Activated CD4-positive, CD25-positive, alpha-beta regulatory T cell treated with anti-CD3 and anti-CD28 coated beads, Interleukin-2, amount 50 U/mL, for 72 hours (primary cell): ENCODE results near the gene POTEF.
"Not testable (repeated sequence)": the region's sequence is repeated elsewhere in the genome, so short reads cannot be mapped to it uniquely, and the experiment has no call there.

Source experiments
- DNase-seq: peaks from one replicate; pipeline ENCODE4 v3.0.0; 2021

The POTEF gene

DNA sequence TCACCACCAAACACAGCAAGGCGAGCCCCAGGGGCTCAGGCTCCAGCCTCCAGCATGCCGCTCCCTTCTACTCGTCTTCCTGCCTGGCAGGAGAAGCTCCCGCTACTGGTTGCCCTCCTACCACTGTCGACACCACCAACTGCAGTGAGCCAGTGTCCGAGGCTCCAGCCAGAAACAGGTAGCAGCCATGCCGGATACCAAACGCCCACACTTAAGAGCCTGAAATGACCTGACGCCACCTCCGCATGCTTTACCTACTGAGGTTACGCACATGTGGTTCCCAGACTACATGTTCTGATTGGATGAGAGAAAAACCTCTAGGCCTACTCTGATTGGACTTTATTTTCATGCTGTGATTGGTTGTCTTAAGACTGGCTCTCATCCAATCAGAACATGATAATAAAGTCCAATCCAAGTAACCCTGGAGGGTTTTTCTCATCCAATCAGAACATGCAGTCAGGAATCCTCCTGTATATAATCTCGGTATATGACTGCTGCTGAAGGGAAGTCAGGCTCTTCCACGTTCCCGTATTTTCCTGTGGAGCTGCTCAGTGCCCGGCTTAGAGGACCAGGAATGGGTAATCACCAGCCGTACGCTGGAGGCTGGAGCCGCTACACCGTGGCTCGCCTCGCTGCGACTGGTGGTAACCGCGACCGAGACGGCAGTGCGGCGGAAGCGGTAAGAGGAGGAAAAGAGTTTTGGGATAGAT lies at the start of gene POTEF:
POTEF (minus strand) TSS at position 103 of the 710 bp plus-strand sequence. CDS start 8,707 bp downstream, outside the sequence.
- not testable (repeated sequence) for DNase-seq

- not testable (repeated sequence) for DNase-seq
Measured at GRCh38 chr2:130174866-130175265, 45.8 kb upstream of the POTEF start.

- DNase-seq, result no peak
Measured at GRCh38 chr2:130169896-130170295, 40.9 kb upstream of the POTEF start.

DNA sequence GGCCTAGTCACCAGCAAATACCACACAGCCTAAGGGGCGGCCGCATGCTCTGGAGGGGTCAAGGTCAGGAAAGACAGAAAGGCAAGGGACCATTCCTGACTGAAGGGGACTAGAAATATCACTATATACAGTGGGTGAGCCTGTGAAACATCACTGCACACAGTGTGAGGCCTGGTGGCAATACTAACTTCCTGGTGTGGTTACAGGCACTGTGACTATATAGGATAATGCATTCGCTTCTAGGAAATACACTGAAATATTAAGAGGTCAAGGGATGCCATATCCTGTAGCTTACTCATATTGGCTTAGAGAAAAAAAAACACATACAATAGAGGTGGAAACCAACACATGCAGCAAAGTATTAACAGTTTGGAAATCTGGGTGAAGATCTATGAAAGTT lies 40.1 kb upstream of the POTEF start:
- not testable (repeated sequence) for DNase-seq

GRCh38 chr2:130166611-130167010 lies 37.6 kb upstream of the POTEF start:
- not testable (repeated sequence) for DNase-seq

DNA sequence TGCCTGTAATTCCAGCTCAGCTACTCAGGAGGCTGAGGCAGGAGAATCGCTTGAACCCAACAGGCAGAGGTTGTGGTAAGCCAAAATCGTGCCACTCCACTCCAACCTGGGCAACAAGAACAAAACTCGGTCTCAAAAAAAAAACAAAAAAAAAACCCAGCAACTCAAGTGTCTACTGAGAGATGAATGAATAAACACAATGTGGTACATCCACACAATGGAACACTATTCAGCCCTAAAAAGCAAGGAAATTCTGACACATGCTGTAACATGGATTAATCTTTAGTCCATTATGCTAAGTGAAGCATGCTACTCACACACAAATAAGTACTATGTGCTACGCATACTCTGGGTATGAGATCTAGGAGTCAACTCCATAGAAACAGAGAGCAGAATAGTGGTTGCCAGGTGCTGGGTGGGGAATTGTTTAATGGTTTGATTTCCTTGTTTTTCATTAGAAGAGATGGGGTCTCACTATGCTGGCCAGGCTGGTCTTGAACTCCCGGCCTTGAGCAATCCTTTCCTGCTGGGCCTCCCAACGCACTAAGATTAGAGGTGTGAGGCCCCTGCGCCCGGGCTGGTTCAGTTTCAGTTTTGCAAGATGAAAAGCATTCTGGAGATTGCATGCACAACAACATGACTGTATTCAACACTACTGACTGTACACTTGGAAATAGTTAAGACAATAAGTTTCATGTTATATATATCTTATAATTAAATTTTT lies 36.4 kb upstream of the POTEF start:
- no peak for DNase-seq

DNA sequence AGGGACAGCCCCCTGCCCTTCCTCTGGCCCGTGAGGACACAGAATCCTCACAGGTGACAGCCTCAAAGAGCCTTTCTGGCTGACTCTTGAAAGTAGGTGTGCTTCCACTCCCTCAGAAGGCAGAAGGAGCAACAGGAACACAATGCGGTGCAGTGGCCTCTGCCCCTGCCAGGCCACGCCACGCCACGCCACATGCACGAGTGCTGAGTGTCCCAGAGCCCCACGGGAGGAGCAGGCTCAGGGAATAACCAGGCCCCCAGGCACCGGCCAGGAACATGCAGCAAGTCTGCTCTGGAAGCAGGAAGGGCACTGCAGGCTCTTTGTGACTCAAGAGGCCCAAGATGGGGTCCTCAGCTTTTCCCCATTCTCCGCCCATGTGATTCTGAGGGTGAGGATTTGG lies 33.9 kb upstream of the POTEF start:
- DNase-seq, result no peak

- not testable (repeated sequence) for DNase-seq
Measured at GRCh38 chr2:130162486-130162885, 33.5 kb upstream of the POTEF start.

DNA sequence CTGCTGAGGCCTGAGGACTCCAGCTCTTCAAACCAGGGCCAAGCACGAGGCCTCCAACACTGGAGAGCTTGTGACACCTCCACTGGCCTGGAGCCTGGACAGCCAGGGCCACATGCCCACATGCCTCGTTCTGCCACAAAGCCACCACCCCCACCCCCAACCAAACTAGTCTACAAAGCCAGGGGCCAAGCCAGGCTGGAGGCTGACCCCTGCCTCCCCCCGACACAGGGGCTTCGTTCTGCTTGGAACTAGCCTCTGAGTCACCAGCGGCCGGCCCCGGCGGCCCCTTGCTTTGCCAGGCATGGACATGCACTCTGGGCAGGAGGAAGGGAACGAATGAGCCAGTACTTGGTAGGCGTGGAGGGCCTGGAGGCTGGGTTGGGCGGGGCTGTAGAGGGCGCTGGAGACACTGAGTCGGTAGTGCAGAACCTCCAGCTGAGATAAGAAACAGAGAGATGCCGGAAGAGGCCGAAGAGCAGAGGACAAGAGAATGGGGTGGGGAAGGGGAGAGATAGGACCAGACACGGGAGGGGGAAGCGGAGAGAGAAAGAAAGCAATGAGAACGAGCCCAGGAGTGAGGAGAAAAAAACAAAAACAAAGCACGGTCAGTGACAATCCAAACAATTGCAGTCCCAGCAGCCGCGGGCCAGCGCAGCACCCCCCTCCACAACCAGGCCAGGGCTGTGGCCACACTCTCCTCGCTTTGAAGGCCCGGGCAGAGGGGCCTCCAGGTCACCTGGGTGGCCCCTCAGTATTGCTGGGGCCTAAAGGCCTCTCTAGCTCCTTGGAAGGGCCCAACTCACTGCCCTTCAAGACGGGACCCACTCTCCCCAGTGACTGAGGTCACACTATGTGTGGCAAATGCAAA lies 32.0 kb upstream of the POTEF start:
- not testable (repeated sequence) for DNase-seq

GRCh38 chr2:130160131-130160530 lies 31.1 kb upstream of the POTEF start:
- no peak for DNase-seq

- not testable (repeated sequence) for DNase-seq
Measured at GRCh38 chr2:130159376-130159775, 30.4 kb upstream of the POTEF start.

DNA sequence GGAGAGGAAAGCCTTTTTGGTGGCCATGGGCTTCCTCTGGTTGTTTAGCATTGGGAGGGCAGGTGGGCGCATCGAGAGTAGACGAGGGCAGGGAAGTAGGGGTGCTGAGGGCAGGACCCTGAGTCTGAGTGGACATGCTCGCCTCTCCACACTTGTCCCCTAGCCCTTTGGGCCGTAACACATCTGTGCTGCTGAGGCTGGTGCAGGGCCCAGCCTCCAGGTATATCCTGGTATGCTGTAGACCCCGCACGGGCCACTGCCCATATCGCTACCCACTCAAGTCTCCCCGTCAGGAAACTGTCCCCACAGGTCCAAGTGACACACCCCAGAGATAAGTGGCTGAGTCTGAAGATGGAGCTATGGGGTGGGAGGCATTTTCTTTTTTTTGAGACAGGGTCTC lies 29.6 kb upstream of the POTEF start:
- no peak for DNase-seq

- not testable (repeated sequence) for DNase-seq
Measured at GRCh38 chr2:130157825-130158514, 28.9 kb upstream of the POTEF start.

DNA sequence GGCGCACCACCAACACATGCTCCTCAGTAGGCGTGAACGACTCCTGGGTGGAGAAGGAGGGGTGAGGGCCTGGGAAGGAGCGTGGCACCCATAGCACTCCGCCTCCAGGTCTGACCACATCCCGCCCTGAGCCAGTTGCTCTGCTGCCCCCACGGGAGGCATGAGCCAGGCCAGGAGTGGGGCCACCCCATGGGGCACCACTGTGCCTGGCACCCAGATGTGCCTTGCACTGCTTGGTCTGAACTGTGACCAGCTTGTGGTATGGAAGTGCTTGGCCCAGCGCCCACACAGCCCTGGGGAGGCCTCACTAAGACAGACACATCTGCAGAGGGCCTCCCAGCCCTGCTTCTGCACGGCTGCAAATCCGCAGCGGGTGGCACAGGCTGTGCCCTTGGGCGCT lies 28.3 kb upstream of the POTEF start:
- DNase-seq, result not testable (repeated sequence)

- no peak for DNase-seq
Measured at GRCh38 chr2:130156624-130157004, 27.6 kb upstream of the POTEF start.

- DNase-seq, result not testable (repeated sequence)
Measured at GRCh38 chr2:130155956-130156623, 27.1 kb upstream of the POTEF start.

DNA sequence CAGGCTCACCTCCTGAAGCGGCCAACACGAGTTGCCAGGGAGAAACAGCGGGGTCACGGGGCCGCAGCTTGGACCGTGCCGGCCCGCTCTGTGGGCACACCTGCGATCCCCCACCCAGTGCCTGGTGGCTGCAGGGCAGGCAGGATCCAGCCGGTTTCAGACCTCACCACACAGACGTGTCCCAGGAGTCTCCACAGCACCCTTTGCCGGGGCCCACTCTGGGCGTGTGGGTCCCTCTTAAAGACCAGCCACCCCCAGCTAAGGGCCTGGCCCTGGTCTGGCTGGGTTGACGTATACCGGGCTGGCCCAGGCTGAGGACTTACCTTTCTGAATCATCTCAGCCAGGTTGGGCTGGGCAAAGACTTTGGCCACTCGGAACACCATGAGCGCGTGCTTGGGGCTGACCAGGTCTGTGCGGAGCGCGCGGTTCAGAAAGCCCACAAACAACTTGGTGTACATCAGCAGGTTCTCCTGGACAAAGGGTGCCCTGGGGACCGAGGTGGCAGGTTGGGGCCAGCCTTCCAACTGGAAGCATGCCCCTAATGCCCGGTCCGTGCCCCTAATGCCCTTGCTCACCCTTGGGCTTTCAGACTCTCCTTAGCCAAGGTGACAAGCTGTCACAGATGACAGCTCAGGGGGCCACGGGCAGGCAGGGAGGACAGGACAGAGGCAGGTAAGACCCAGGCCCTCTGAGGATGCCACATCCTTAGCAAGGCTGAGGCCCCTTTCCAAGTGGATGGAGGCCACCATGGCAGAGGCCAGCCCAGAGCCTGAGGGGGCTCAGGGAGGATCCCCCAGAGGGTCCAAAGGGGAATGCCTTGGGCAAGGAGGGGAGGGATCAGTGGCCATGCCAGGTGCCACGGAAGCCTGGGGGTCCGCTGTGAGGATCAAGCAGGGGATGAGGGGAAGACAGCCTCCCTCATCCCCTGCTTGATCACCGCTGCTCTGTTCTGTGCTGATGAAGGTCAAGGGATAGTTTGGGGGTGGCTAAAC lies 26.0 kb upstream of the POTEF start:
- DNase-seq, result no peak

- not testable (repeated sequence) for DNase-seq
Measured at GRCh38 chr2:130154423-130154770, 25.4 kb upstream of the POTEF start.

DNA sequence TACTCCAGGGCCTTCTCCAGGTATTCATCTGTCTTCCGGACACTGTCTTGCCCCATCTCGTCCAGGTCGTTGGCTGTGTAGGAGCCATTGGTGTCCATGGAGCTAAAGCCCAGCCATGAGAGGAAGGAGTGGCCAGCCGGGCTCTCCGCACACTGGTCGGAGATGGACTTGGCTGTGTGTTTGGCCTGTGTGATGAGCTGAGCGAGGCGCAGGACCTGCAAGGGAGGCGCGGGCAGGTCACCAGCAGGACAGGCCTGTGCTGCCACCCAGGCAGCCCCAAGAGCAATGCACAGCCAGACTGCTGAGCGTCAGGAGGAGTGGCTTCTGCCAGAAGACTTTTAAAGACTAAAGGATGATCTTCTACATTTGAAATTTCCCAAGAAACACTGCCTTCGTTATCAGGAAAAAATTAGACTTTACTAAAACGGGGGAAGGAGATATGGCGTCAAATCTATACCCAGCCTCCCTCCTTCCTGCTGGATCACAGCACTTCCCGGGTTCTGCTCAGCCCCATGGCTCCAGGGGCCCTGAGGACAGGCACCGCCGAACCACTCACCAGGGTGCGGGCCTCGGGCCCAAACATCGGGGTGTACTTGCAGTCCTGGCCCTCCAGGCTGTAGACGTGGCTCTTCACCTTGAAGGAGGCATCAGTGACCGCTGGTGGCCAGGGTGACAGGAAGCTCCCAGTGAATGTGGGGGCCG lies 24.9 kb upstream of the POTEF start:
- not testable (repeated sequence) for DNase-seq
